ENCODE measurements around the gene TMEM80. TPM values are rescaled to one million over a fixed set of nuclear protein-coding genes. Genes with fewer than 3 reads are reported as not detected.

TMEM80 gene
- total and polyA plus RNA-seq, 9 of the 15 experiments (the other 6 are each of a cell fraction or from before 2014, with no cell fraction given), result 5.1 to 30.1 (median 12.4) TPM

DNA sequence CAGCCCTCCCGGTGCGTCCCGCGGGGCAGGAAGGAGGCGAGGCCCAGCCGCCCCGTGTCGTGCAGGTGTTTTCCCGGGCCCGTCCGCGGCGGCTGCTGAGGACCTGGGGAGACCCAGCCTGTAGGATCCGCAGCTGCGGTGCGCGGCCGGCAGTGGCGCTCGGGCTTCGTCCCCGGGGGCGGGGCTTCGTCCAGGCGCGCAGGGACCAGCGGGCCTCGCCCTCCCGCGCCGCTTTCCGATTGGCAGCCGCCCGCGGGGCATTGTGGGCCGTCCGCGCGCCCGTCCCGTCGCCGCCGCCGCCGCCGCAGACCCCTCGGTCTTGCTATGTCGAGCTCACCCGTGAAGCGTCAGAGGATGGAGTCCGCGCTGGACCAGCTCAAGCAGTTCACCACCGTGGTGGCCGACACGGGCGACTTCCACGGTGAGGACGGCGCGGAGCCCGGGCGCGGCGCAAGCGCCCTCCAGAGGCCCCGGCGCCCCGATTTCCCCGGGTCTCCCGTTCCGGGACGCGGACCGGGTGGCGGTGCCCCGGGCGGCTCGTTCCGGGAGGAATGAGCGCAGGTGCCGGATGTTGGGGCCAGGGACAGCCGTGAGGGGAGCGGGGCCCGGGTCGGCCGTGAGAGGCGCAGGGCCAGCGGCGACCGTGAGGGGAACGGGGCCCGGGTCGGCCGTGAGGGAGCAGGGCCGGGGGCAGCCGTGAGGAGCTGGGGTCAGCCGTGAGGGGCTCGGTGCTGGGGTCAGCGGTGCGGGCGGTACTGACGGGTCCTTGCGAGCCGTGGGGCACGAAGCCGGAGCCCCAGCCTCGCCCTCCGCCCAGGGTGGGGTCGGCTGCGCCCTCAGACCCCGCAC, 51.8 kb downstream of the TMEM80 start, which contains the start of gene TALDO1:
TALDO1 (plus strand) TSS at position 307 of the 849 bp plus-strand sequence; CDS start at position 325, 18 bp downstream.
- peak within 1 kb of the TSS; percentile 99 for H3K27ac ChIP-seq (ENCODE audit: extremely low read depth, low read depth, low read length)
- WGBS (ENCODE audit: insufficient coverage, low coverage, missing lambda C conversion rate), result under 1% methylated on average over 73 of the region's 112 CpGs
- intact Hi-C loops (cut with micrococcal nuclease), result no loop called here
- TF ChIP-seq JUNB (CRISPR knock-in tag; conservative IDR thresholded peaks at IDR 0.05), result no peak
- peak; percentile 22; the same call in 1 of the 2 replicates for TF ChIP-seq NR3C1 (CRISPR knock-in tag; IDR thresholded peaks at IDR 0.05)
- TF ChIP-seq CAMTA2 (CRISPR knock-in tag; conservative IDR thresholded peaks at IDR 0.05), result no peak
- peak; percentile 30; the same call in 1 of the 2 replicates for TF ChIP-seq ESRRA (IDR thresholded peaks at IDR 0.05; ENCODE audit: borderline replicate concordance, low read depth)
- TF ChIP-seq ZNF316 (IDR thresholded peaks at IDR 0.05), result no peak
- TF ChIP-seq NRF1 (conservative IDR thresholded peaks at IDR 0.05 in 1 of 2, IDR thresholded peaks at IDR 0.05 in 1 of 2), result peak; percentile 88 to 90
- TF ChIP-seq HNRNPH1 (optimal IDR thresholded peaks at IDR 0.05; ENCODE audit: low read depth, low read length), result no peak
- no peak for TF ChIP-seq HNRNPL (IDR thresholded peaks at IDR 0.05; ENCODE audit: low read depth, low read length)
- TF ChIP-seq ZNF778 (CRISPR knock-in tag; IDR thresholded peaks at IDR 0.05), result no peak
- TF ChIP-seq, protein P1, sequence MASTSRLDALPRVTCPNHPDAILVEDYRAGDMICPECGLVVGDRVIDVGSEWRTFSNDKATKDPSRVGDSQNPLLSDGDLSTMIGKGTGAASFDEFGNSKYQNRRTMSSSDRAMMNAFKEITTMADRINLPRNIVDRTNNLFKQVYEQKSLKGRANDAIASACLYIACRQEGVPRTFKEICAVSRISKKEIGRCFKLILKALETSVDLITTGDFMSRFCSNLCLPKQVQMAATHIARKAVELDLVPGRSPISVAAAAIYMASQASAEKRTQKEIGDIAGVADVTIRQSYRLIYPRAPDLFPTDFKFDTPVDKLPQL (IDR thresholded peaks at IDR 0.05; ENCODE audit: extremely low read depth, insufficient read length), result no peak
- TF ChIP-seq, protein P2, sequence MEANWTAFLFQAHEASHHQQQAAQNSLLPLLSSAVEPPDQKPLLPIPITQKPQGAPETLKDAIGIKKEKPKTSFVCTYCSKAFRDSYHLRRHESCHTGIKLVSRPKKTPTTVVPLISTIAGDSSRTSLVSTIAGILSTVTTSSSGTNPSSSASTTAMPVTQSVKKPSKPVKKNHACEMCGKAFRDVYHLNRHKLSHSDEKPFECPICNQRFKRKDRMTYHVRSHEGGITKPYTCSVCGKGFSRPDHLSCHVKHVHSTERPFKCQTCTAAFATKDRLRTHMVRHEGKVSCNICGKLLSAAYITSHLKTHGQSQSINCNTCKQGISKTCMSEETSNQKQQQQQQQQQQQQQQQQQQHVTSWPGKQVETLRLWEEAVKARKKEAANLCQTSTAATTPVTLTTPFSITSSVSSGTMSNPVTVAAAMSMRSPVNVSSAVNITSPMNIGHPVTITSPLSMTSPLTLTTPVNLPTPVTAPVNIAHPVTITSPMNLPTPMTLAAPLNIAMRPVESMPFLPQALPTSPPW (CRISPR knock-in tag; IDR thresholded peaks at IDR 0.05), result peak; percentile 62
- TF ChIP-seq CSDE1 (IDR thresholded peaks at IDR 0.05), result no peak
- TF ChIP-seq, protein P3, sequence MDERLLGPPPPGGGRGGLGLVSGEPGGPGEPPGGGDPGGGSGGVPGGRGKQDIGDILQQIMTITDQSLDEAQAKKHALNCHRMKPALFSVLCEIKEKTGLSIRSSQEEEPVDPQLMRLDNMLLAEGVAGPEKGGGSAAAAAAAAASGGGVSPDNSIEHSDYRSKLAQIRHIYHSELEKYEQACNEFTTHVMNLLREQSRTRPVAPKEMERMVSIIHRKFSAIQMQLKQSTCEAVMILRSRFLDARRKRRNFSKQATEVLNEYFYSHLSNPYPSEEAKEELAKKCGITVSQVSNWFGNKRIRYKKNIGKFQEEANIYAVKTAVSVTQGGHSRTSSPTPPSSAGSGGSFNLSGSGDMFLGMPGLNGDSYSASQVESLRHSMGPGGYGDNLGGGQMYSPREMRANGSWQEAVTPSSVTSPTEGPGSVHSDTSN (CRISPR knock-in tag; IDR thresholded peaks at IDR 0.05; ENCODE audit: low read depth), result no peak
- TF ChIP-seq, protein P3 (tag; conservative IDR thresholded peaks at IDR 0.05; ENCODE audit: low read depth), result no peak
- TF ChIP-seq ZNF695 (CRISPR knock-in tag; IDR thresholded peaks at IDR 0.05), result no peak
- 0 out of 2 replicates have a peak, but pooled peaks have one; percentile 18 for TF ChIP-seq JUND (IDR thresholded peaks at IDR 0.05; ENCODE audit: borderline replicate concordance, low read depth, low read length)
- no peak for TF ChIP-seq JUND (tag; IDR thresholded peaks at IDR 0.05; ENCODE audit: borderline replicate concordance, low read depth, low read length)
- peak; percentile 69 for TF ChIP-seq NFYB (IDR thresholded peaks at IDR 0.05; ENCODE audit: extremely low read depth, insufficient read length)

More for the DNA sequence above, 51.8 kb downstream of the TMEM80 start, which contains the start of gene TALDO1:
- ChIA-PET POLR2A (interaction anchor here (0.6 to 7.4 kb wide), 19 partner anchors 10 to 523 kb away, joined by 3 to 88 read pairs (median 4); partner anchors contain the start of genes DEAF1 and TMEM80), CTCF (ENCODE audit: low intra/inter-chr PET ratio) (interaction anchor here (1.8 kb wide), 1 partner anchor 20 kb away, joined by 3 read pairs; no protein-coding TSS in a partner anchor)
- H3K9me1 ChIP-seq (ENCODE audit: control insufficient read depth, insufficient read depth, low read length), result peaks cover 2% of the 10 kb centered on the region
- H3K9me3 ChIP-seq (replicated peaks; ENCODE audit: control insufficient read depth, insufficient read depth, low read depth, low read length), result no peaks in the 10 kb centered on the region
- ATAC-seq (peak; percentile 94), DNase-seq (ENCODE audit: extremely low read depth in 1 of 4, low spot score in 3 of 4) (peak; percentile 92 to 96 (median 93)), FAIRE-seq (peak; percentile 23)
- H3K4me3 ChIP-seq, result peak within 1 kb of the TSS; percentile 100
- H2AFZ ChIP-seq (ENCODE audit: low read depth, low read length), result peak within 1 kb of the TSS; percentile 82
- no TSS peak for BruUV-seq (replicated peaks)
- peaks cover 51% of the 10 kb centered on the region for H3K79me2 ChIP-seq (ENCODE audit: control insufficient read depth, insufficient read depth, low read length)
- peaks cover 35% of the 10 kb centered on the region for H3K36me3 ChIP-seq (ENCODE audit: control insufficient read depth, insufficient read depth, low read length)
- peak within 1 kb of the TSS; percentile 94 for H3K4me2 ChIP-seq (ENCODE audit: insufficient read depth, low read length)
- no peaks in the 10 kb centered on the region for H3K27me3 ChIP-seq (ENCODE audit: control insufficient read depth in 2 of 2, insufficient read depth in 2 of 2, low read length in 2 of 2)
- H3K4me1 ChIP-seq (replicated peaks in 1 of 2; ENCODE audit: control insufficient read depth in 2 of 2, insufficient read depth in 2 of 2, low read length in 2 of 2), result peaks cover 27 to 54% of the 10 kb centered on the region in 2 experiments
- peaks cover 18% of the 10 kb centered on the region; the same call in 1 of the 2 replicates for H4K20me1 ChIP-seq (replicated peaks; ENCODE audit: control insufficient read depth, insufficient read depth, low read length)
- in situ Hi-C loops (cut with MboI), result no loop called here
- peak within 1 kb of the TSS; percentile 95 to 100 for H3K9ac ChIP-seq (ENCODE audit: insufficient read depth in 1 of 2, low read depth in 2 of 2, low read length in 2 of 2)
